Iris pigment epithelial cell (primary cell): ENCODE data around the gene LONRF3.
"Not testable (repeated sequence)": the region's sequence is repeated elsewhere in the genome, so short reads cannot be mapped to it uniquely, and the experiment has no call there.

Experiments used
- DNase-seq: peaks from one replicate; pipeline ENCODE4 v3.0.0-alpha.2; 2011; ENCODE audit warnings: low read depth

Gene LONRF3

DNA sequence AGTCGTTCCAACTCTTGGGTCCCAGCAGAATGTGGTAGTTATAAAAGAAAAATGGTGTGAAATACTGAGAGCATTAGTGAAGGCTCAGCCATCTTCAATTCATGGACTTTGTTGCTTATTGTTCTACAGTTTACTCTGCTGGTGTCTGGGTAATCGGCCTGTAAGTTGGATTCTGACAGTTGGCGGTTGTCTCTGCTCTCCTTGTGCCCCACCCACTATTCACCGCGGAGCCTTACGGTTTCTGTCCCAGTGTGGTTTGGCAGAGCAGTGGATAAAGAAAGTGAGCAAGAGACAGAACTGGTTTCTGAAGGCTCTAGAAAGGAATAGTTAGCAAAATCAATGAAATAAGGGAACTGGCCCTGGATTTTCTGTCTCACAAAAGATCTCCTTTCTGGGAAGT, 9.1 kb downstream of the LONRF3 start:
- DNase-seq, result no peak

DNA sequence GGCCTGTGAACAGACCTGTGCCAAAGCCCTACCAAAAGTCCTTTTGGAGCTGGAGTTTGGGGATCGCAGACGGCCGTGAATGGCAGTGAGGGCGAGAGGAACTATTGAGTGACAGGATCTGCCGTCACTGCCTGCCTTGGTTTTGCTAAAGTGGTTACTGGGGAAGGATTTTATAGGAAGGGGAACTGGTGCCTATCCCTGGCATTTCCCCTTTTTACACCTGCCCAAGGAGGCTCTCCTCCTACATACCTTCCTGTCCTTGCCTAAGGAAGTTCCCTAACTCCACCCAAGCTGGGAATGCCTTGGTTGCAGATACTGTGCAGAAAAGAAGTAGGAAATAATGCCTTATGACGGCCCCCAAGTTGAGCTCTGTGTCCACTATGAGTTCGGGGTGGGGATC, 14.5 kb downstream of the LONRF3 start:
- no peak for DNase-seq

DNA sequence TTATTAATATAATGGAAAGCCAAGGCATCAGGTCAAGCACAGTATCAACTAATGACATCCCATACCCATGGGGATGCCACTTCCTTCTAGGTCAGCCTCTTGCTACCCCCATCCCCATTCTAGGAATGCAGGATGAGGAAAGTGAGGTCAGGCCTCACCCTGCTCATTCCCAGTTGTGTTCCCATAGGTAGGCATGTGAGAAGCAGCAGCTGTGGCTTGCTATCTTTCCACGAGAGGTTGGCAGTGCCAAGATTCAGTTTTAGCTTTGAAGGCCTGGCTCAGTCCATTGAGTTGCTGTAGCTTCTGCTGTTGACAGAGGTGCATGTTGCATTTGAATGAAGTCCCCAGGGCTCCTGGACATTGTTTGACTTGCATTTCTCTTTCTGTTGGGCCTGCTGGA, 15.5 kb downstream of the LONRF3 start:
- DNase-seq, result no peak

DNA sequence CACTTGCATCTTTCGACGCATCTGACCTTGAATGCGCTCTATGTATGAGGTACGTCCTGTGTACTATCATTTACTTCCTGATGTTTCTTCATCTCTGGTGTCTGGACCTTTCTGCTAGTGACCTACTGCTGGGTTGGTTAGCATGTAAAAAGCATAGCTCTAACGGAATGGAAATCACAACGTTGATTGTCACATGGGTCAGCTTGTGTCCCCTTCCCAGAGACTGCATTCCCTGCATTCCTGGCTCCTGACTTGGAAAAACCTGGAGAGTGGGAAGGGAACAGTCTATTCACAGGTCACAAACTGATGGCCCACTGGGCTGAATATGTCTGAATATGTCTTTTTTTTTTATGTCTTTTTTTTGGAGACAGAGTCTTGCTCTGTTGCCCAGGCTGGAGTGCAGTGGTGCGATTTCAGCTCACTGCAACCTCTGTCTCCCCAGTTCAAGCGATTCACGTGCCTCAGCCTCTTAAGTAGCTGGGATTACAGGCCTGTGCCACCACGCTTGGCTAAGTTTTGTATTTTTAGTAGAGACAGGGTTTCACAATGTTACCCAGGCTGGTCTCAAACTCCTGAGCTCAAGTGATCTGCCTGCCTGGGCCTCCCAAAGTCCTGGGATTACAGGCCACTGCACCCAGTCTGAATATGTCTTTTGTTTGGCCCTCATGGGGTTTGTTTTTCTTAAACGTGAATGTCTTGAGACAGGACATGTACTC, 16.3 kb downstream of the LONRF3 start:
- DNase-seq, result no peak

DNA sequence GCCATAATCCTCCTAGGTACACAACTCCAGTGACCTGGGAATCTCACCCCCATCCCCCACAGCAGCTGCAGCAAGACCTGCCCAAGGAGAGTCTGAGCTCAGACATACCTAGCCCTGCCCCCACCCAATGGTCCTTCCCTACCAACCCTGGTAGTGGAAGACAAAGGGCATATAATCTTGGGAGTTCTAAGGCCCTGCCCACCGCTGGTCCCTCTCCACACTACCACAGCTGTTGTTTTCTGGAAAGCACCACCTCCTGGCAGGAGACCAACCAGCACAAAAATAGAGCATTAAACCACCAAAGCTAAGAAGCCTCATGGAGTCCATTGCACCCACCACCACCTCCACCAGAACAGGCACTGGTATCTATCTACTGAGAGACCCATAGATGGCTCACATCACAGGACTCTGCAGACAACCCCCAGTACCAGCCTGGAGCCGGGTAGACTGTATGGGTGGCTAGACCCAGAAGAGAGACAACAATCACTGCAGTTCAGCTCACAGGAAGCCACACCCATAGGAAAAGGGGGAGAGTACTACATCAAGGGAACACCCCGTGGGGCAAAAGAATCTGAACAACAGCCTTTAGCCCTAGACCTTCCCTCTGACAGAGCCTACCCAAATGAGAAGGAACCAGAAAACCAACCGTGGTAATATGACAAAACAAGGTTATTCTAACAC, 18.2 kb downstream of the LONRF3 start:
- not testable (repeated sequence) for DNase-seq

DNA sequence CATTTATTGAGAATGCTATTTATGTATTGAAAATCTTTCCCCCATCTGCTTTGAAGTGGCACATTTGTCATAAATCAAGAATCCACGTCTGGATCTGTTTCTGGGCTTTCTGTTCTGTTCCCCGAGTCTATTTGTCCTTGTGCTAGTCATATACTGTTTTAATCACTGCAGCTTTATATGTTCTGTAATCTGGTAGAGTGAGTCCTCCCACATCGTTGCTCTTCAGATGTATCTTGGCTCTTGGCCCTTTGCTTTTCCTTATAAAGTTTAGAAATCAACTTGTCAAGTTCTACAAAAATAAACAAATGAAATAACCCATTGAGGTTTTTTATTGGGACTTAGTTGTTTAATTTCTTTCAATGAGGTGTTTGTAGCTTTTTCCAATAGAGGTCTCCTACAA, 29.0 kb downstream of the LONRF3 start:
- DNase-seq, result no peak

DNA sequence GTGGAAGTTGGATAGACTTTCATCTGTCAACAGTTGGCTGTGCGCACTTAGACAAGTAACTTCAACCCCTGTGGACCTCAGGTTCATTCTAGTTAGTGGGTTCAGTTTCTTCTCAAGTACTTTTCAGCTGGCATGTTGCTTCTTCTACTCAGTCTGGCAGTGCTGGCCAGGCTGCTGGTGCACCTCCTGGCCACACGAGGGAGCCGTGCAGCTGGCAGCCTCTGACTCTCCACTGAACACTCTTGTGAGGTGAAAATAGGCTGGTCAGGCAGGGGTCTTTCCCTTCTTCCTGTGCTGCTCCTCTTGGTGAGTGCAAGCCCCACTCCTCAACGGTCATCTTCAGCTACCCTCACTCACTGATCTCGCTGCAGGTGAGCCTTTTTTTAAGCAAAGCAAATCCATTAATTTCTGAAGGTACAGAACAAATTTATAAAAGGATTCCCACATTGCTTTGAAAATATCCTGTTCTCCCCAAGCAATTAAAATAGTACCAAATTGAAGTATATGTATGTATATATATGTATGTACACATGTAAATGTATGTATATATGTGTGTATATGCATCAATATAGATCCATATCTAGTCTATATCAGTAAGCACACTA, 30.6 kb downstream of the LONRF3 start:
- DNase-seq, result peak; percentile 41

DNA sequence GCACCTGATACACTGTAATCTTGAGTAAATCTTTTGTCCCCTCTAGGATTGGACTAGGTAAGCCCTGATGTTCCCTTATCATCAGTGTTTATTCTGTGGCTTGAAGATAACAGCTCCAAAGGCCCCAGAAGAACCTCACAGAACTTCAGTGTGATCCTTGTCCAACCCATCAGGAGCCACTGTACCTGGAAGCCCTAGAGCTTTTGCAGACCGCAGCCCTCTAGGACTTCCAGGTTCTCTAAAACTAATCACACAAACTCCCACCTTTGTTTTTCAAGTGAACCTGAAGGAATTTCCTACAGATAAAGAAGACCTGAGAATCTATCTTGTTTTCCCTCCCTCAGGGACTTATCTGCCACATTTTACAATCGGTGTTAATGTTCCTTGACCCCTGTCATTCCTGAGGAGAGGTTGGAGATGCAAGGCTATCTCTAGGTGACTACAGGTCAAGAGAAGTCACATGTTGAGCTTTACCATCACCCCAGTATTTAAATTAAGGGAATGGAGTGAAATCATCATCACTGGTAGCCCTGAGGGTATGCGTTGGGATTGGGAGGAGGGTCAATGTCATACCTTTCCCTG, 32.9 kb downstream of the LONRF3 start:
- DNase-seq, result no peak

DNA sequence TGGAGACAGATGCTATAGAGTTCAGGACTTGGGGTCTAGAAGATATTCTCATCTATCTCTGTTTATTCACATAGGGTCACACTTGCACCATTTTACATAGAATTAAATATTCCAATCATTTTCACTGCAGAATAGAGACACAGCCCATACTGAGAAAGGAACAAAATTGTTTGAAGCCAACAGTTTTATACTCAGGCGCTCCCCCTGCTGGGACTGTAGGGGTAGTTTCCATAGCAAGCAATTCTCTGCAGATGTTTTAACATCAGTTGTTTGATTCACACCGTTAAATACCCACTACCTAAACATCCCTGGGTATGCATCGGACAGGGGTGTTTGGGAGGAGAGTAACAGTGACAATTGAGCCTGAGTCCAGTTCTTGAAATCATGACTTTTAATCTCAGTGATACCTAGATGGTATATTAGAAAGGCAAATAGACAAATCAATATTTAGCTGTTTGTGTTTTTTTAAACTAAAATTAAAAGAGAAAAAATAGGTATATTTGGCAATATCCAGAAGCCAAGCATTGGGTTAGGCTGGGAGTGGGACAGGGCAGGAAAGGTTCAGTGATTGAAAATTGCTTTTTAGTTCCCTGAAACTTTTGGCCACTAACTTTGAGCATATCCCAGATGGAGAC, 33.8 kb downstream of the LONRF3 start:
- peak; percentile 30 for DNase-seq

DNA sequence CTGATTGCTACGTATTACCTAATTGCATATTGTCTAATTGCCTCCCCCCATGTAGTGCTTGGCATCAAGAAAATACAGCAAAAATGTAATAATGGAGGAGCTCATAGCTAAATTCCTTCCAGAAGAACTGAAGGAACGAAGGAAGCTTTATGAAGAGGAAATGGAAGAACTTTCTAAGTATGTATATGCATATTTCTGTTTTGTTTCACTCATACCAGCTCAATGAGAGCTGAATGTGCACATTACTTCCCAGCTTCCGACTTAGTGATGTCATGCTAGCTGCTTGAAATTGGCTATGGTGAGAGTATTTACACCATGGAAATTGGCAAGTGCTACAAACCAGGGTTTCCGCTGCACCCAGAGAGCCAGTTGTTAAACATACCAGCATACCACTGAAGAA, 34.7 kb downstream of the LONRF3 start:
- DNase-seq, result no peak

DNA sequence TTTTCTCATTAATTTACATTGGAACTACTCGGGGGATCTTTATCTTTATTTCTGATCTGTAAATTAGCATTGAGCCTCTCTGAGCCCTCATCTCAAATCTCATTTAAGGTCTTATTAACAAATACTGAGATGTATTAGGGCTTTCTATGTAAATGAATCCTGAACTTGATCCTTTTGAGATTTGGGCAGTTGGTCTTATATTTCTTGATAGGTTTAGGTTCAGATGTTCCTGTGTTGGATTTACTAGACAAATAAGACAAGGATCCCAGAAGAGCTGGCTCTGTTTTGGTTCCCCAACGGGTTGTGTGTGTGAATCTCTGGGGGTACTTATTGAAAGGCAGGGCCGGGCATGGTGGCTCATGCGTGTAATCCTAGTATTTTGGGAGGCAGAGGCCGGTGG, 36.1 kb downstream of the LONRF3 start:
- no peak for DNase-seq

DNA sequence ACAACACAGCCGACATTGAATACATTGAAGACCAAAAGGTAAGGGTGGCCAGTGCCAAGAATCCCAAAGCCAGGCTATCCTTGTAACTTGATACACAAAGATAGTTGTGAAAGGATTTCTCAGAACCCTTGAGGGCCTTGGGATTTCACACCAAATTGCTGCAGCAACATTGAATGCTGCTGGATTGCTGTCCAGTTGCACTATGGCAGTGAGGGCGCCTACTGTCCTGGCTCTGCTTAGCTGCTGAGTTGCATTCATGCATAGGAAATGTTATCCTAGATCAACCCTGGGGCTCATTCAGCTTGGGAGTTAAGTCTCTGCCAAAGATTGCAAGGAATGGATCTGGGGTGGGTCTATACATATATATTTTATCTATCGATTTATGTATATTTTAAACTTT, 38.7 kb downstream of the LONRF3 start:
- DNase-seq, result no peak

DNA sequence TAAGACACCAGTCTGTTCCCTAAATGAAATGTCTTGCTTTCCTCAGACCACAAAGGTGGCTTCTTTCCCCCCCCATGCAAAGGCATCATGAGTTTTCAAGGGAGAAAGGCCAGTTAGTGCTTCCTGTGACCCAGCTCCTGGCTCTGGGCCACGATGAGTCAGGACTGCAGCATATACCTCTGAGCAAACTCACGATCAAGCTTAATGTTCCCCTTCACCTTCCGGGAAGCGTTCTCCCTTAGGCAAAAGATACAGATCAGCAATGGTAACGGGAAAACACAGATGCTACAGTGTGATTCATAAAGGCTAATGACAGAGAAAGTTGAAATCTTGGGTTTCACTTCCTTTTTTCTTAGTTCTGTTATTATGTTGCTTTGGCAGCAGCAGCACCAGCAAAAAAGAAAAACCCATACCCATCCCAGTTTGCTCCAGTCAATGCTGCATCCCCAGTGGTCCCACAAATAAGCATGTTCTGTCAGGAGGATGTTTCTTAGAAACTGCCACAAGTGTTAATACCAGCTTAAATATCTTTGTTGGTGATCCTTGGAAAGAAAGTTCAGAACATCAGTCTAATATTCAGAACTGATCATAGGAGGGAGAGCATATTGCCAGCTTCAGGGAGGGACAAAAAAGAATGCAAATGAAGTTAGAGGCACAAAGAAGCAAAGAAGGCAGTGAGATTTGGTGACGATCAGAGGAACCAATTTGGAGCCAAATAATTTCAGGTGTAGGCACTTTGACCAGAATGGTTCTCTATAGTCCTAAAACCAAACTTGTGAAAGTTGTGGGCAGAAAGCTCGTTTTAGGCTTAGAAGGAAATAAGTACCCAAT, 41.2 kb downstream of the LONRF3 start:
- DNase-seq, result peak; percentile 90

DNA sequence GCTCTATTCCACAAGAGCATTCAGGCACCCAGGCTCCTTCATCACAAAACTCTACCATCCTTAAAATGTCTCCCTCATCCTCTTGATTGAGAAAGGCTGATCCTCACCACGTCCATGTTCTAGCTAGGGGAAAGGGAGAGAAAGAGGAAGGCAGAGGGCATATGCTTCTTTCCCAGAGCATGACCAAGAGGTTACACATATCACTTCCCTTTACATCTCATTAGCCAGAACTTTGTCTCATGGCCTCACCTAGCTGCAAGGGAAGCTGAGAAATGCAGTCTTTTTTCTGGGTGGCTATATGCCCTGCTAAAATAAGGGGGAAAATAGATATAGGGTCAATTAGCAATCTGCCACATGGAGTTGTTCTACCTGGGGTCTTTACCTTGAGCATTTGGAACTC, 42.7 kb downstream of the LONRF3 start:
- no peak for DNase-seq

DNA sequence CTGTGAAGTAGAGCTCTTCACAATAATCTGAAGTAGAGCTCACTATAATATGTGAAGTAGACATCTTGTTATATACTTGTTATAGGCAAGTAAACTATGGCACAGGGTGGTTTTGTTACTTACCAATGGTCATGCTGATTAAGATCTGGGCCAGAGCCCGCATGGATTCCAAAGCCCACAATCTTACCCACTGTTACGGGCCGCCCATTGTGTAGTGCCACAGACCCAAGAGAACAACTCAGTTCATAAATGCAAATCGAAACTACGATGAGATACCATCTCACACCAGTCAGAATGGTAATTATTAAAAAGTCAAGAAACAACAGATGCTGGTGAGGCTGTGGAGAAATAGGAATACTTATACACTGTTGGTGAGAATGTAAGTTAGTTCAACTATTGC, 51.5 kb downstream of the LONRF3 start:
- DNase-seq, result no peak

DNA sequence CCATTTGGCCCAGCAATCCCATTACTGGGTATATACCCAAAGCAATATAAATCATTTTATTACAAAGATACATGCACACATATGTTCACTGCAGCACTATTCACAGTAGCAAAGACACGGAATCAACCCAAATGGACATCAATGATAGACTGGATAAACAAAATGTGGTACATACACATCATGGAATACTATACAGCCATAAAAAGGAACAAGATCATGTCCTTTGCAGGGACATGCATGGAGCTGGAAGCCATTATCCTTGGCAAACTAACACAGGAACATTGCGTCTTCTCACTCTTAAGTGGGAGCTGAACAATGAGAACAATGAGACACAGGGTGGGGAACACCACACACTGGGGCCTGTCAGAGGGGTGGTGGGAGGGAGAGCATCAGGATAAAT, 51.9 kb downstream of the LONRF3 start:
- DNase-seq, result not testable (repeated sequence)

DNA sequence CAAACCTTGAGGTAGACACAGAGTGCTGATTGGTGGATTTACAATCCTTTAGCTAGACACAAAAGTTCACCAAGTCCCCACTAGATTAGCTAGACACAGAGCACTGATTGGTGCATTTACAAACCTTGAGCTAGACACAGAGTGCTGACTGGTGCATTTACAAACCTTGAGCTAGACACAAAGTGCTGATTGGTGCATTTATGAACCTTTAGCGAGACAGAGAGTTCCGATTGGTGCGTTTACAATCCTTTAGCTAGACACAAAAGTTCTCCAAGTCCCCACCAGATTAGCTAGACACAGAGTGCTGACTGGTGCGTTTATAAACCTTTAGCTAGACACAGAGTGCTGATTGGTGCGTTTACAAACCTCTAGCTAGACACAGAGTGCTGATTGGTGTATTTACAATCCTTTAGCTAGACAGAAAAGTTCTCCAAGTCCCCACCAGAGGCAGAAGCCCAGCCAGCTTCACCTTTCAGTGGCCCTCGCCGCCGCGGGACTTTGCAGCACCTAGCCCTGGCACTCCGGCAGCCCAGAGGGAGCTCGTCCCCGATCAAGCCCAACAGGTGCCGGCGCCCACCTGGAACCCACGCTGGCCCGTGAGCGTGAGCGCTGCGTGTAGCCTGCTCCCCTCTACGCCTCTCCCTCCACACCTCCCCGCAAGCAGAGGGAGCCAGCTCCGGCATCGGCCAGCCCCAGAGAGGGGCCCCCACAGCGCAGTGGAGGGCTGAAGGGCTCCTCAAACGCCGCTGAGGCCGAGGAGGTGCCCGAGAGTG, 53.7 kb downstream of the LONRF3 start:
- not testable (repeated sequence) for DNase-seq

DNA sequence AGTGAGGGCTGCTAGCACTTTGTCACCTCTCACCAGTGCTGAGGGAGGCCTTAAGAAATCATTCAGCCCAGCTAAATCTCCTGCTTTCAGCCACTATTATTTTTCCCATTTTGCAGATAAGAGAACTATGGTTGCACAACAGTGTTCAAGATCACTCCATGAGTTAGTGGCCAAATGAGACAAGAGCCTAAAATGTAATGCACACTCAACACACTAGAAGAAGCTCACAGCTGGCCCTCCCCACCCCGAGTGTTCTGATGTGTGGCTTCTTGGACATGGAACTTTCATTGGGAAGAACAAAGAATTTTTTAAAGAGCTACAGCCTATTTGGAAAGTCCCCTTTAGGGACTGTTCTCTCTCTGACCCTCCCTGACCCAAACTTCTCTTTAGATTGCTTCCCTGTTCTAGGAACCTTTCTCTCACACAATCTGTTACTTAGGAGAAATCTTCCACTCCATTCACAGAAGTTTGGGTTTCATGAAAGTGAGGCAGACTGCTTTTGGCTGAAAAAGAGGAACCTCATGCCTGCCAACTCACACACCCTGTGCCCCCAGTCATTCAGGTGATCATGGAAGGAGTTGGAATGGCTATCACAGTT, 54.4 kb downstream of the LONRF3 start:
- no peak for DNase-seq

DNA sequence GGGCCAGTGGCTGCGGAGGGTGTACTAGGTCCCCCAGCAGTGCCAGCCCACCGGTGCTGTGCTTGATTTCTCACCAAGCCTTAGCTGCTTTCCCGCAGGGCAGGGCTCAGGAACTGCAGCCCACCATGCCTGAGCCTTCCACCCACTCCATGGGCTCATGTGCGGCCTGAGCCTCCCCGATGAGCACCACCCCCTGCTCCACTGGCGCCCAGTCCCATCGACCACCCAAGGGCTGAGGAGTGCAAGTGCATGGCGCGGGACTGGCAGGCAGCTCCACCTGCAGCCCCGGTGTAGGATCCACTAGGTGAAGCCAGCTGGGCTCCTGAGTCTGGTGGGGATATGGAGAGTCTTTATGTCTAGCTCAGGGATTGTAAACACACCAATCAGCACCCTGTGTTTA, 55.2 kb downstream of the LONRF3 start:
- not testable (repeated sequence) for DNase-seq

DNA sequence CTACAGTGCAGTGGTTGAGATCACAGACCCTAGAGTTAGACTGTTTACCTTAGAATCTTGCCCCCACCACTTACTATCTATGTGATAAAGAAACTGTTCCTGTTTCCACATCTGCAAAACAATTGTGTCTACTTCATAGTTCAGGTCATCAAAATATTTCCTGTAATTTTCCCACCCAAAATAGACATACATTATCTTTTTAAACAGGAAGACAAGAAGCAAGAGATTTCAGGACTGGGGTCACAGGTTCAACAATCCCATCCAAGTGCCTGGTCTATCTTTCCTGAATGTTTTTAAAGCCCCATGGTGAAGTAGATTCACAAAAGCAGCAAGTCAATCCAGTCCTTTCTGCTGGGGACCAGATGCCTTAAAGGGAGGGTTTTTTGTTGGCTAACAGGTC, 56.6 kb downstream of the LONRF3 start:
- no peak for DNase-seq
